Liver (tissue), 3 donors: ENCODE data around the gene PHF12.

ENCODE experiments used
- CTCF ChIP-seq: fragments of 150-350 bp; IDR thresholded peaks from 2 replicates; pipeline ENCODE4 v1.5.1; 2017; ENCODE audit warnings: improper control_type of control experiment, low read depth, low read length; ENCODE audit not compliant: missing input control
- RAD21 ChIP-seq, 2 donors: IDR thresholded peaks; 2 replicates each; pipeline ENCODE4 v1.6.1; 2016; ENCODE audit warnings: antibody characterized with exemption in 2 of 2, mild to moderate bottlenecking in 2 of 2
- YY1 ChIP-seq: IDR thresholded peaks from 2 replicates; pipeline ENCODE4 v1.6.1; 2016; ENCODE audit warnings: antibody characterized with exemption, mild to moderate bottlenecking
- donor health status: healthy.
- donor health status: healthy.

GRCh38 chr17:28972437-28972836 is 21.1 kb upstream of the PHF12 start:
- no peak for TF ChIP-seq CTCF
- no peak for TF ChIP-seq YY1
- TF ChIP-seq RAD21 (IDR thresholded peaks at IDR 0.05): no peak
